CD4-positive, alpha-beta T cell (primary cell): ENCODE measurements around the gene TTLL11. TPM values are rescaled to one million over a fixed set of nuclear protein-coding genes. Genes with fewer than 3 reads are reported as not detected.

Experiments
- ATAC-seq: fragments of 200-7000 bp; cut with Tn5 transposase; one replicate; pipeline ENCODE4 v1.10.0; 2022; ENCODE audit warnings: mild to moderate bottlenecking; ENCODE audit not compliant: poor library complexity
- CTCF ChIA-PET: fragments of 350-600 bp; sonication (Branson Sonifier 250); formaldehyde crosslinking; loops from one replicate; lab custom pipeline; 2021; ENCODE audit warnings: antibody characterized with exemption, inconsistent platforms; lab: Charles Lee
- POLR2A ChIA-PET: fragments of 350-600 bp; sonication (Branson Sonifier 250); formaldehyde crosslinking; loops from one replicate; lab custom pipeline; 2021; ENCODE audit warnings: antibody characterized with exemption, inconsistent platforms; lab: Charles Lee
- DNase-seq, 14 experiments: peaks; one replicate each; pipeline ENCODE4 v3.0.0-alpha.2; 2013 to 2020; ENCODE audit warnings: mixed read lengths in 2 of 14
- H3K27ac ChIP-seq, 2 donors: one replicate each; pipeline versions ENCODE4 v1.5.1 to v1.7.0; 2013; ENCODE audit warnings: low read length in 2 of 2, low read depth in 1 of 2, mild to moderate bottlenecking in 1 of 2
- H3K27me3 ChIP-seq, 2 experiments: 1 replicate in 1 of 2; 2 replicates in 1 of 2; pipeline versions ENCODE4 v1.6.1 to v1.7.0; 2013; ENCODE audit warnings: low read length in 2 of 2, control low read depth in 1 of 2, mild to moderate bottlenecking in 1 of 2, moderate library complexity in 1 of 2; ENCODE audit not compliant: insufficient read depth in 2 of 2, control insufficient read depth in 1 of 2
- H3K36me3 ChIP-seq: one replicate; pipeline ENCODE4 v1.6.1; 2013; ENCODE audit warnings: low read length, control low read depth; ENCODE audit not compliant: insufficient read depth
- H3K4me1 ChIP-seq: one replicate; pipeline ENCODE4 v1.6.1; 2013; ENCODE audit warnings: low read length, control low read depth; ENCODE audit not compliant: insufficient read depth
- H3K4me3 ChIP-seq: one replicate; pipeline ENCODE4 v1.5.1; 2013; ENCODE audit warnings: mild to moderate bottlenecking, low read length, moderate library complexity
- H3K9me3 ChIP-seq, 2 experiments: 1 replicate in 1 of 2; 2 replicates in 1 of 2; pipeline versions ENCODE4 v1.6.1 to v1.7.0; 2013; ENCODE audit warnings: low read length in 2 of 2, mild to moderate bottlenecking in 2 of 2, control low read depth in 1 of 2, moderate library complexity in 1 of 2; ENCODE audit not compliant: control insufficient read depth in 1 of 2, insufficient read depth in 1 of 2
- H3K27ac Mint-ChIP-seq: one replicate; pipeline ENCODE4 v1.8.0; 2020; ENCODE audit warnings: mixed read lengths
- H3K27me3 Mint-ChIP-seq: one replicate; pipeline ENCODE4 v1.8.0; 2021; ENCODE audit warnings: mixed read lengths
- H3K36me3 Mint-ChIP-seq: one replicate; pipeline ENCODE4 v1.8.0; 2021; ENCODE audit warnings: low read depth, mixed read lengths
- H3K4me1 Mint-ChIP-seq: one replicate; pipeline ENCODE4 v1.8.0; 2021; ENCODE audit warnings: low read depth, mixed read lengths
- H3K4me3 Mint-ChIP-seq: one replicate; pipeline ENCODE4 v1.8.0; 2020; ENCODE audit warnings: mild to moderate bottlenecking, mixed read lengths
- H3K9me3 Mint-ChIP-seq: one replicate; pipeline ENCODE4 v1.8.0; 2020; ENCODE audit warnings: mixed read lengths
- intact Hi-C, 2 experiments: fragments of 100-400 bp; cut with DNase I in 1 of 2; cut with micrococcal nuclease in 1 of 2; formaldehyde crosslinking; loops; one replicate each; pipeline versions ENCODE4 v1.15.1 to v1.9.0; 2023 to 2025; cut with DNase I, micrococcal nuclease
- total RNA-seq, 174 experiments: library from RNA in 2 of 174; stranded (reverse) in 2 of 174; gene quantifications; one replicate each; pipeline ENCODE4 v1.2.3 and lab custom pipeline; 2021 to 2026
- TF ChIP-seq, protein P1 (sequence below): fragments of 200-600 bp; IDR thresholded peaks from one replicate; pipeline ENCODE4 v1.8.0; 2022; ENCODE audit warnings: antibody characterized with exemption, mild to moderate bottlenecking

The TTLL11 gene
- total RNA-seq, 2 experiments from 2014 or later, result 1.6 to 2.3 TPM

DNA sequence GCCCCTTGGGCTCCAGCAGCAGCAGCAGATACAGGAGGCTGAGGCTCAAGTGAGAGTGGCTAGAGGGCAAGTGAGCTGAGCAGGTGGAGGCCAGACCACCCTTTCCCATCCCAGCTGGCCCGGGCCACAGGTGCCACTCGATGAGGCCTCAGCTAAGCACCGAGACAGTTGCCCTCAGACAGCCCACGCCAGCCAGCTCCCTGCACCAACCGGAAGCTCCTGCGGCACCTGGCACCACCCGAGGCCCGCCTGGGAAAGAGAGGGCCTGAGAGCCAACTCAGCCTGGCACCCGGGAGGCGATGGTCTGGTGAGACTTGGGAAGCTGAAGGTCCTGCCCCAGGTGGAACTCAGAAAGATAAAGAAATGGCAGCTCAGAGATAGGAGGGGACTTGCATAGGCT lies 28.3 kb upstream of the TTLL11 start:
- H3K36me3 ChIP-seq, result no peaks in the 10 kb centered on the region
- peaks cover 10 to 11% of the 10 kb centered on the region in 2 experiments for H3K27me3 ChIP-seq
- no peaks in the 10 kb centered on the region for H3K9me3 ChIP-seq
- POLR2A ChIA-PET, result no interaction called here
- Mint-ChIP-seq H3K9me3 (no peaks in the 10 kb centered on the region), H3K27ac (no peak overlapping the region), H3K4me1 (peaks cover 17% of the 10 kb centered on the region), H3K36me3 (no peaks in the 10 kb centered on the region), H3K27me3 (peaks cover 31% of the 10 kb centered on the region), H3K4me3 (no peak overlapping the region)
- ATAC-seq, result no peak
- H3K4me1 ChIP-seq, result peaks cover 18% of the 10 kb centered on the region
- DNase-seq, result no peak
- no peak overlapping the region for H3K4me3 ChIP-seq
- TF ChIP-seq, protein P1, sequence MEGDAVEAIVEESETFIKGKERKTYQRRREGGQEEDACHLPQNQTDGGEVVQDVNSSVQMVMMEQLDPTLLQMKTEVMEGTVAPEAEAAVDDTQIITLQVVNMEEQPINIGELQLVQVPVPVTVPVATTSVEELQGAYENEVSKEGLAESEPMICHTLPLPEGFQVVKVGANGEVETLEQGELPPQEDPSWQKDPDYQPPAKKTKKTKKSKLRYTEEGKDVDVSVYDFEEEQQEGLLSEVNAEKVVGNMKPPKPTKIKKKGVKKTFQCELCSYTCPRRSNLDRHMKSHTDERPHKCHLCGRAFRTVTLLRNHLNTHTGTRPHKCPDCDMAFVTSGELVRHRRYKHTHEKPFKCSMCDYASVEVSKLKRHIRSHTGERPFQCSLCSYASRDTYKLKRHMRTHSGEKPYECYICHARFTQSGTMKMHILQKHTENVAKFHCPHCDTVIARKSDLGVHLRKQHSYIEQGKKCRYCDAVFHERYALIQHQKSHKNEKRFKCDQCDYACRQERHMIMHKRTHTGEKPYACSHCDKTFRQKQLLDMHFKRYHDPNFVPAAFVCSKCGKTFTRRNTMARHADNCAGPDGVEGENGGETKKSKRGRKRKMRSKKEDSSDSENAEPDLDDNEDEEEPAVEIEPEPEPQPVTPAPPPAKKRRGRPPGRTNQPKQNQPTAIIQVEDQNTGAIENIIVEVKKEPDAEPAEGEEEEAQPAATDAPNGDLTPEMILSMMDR, result no peak
- intact Hi-C loops, result no loop called here
- H3K27ac ChIP-seq, result no peak overlapping the region
- CTCF ChIA-PET, result interaction anchor here (0.5 to 1.3 kb wide), 3 partner anchors 22 to 229 kb away, joined by 3 to 5 read pairs (median 4); no protein-coding TSS in a partner anchor

DNA sequence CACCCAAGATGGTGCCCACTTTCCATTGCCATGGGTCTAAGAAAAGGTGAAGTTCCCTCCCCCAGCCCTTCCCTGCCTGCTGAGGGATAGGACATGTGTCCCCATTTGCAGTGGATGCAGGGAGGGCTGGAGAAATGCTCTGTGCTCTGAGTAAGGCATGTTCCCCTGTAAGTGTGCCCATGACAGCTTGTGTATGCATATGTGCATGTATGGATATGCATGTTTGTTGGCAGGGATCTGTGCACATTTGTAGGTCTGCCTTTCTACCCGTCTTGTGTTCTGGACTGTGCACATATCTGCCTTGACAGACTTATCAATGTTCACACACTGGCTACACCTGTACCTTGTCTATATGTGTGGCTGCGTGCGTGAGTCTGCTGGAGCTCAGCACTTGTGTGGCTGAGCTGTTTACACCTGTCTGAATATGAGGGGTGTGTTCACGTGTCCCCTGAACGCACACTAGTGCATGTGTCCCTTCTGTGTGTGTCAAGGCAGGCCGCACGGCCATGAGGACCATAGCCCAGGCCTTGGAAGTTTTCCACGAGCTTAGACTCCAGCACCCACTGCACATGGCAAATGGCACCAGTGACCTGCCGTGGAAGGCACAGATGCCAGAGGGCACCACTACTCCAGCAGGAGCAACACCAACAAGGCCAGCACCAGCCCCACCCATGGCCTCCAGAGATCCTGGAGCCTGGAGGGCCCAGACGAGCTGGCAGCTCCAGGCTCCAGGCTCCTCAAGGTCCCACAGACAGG lies 27.4 kb upstream of the TTLL11 start:
- CTCF ChIA-PET, result interaction anchor here (1.0 to 1.3 kb wide), 3 partner anchors 21 to 230 kb away, joined by 3 to 5 read pairs (median 4); no protein-coding TSS in a partner anchor
- intact Hi-C loops, result loop anchor here in 1 of 2 experiments (1.0 kb wide), 1 partner anchor 20 kb away; no protein-coding TSS in a partner anchor

GRCh38 chr9:122119721-122120120 lies 26.6 kb upstream of the TTLL11 start:
- ChIA-PET CTCF (interaction anchor here (1.0 kb wide), 1 partner anchor 21 kb away, joined by 3 read pairs; no protein-coding TSS in a partner anchor), POLR2A (no interaction called here)
- TF ChIP-seq, protein P1, result no peak
- Histone ChIP-seq H3K27ac (no peak overlapping the region), H3K36me3 (no peaks in the 10 kb centered on the region), H3K4me1 (peaks cover 5% of the 10 kb centered on the region), H3K4me3 (no peak overlapping the region), H3K9me3 (no peaks in the 10 kb centered on the region), H3K27me3 (no peaks in the 10 kb centered on the region)
- Mint-ChIP-seq H3K27me3 (peaks cover 15% of the 10 kb centered on the region), H3K4me3 (no peak overlapping the region), H3K9me3 (no peaks in the 10 kb centered on the region), H3K36me3 (no peaks in the 10 kb centered on the region), H3K27ac (no peak overlapping the region), H3K4me1 (peaks cover 5% of the 10 kb centered on the region)
- DNase-seq, result no peak
- no peak for ATAC-seq
- intact Hi-C loops, result loop anchor here in 1 of 2 experiments (1.0 kb wide), 1 partner anchor 19 kb away; no protein-coding TSS in a partner anchor

More for the DNA sequence above, 27.4 kb upstream of the TTLL11 start:
- H3K27ac Mint-ChIP-seq, result no peak overlapping the region
- DNase-seq (no peak), ATAC-seq (no peak)
- TF ChIP-seq, protein P1, result no peak
- no peak overlapping the region for H3K4me3 Mint-ChIP-seq
- no peaks in the 10 kb centered on the region for H3K36me3 Mint-ChIP-seq
- POLR2A ChIA-PET, result no interaction called here
- Histone ChIP-seq H3K4me1 (peaks cover 10% of the 10 kb centered on the region), H3K36me3 (no peaks in the 10 kb centered on the region), H3K27me3 (peaks cover under 1 to 2% of the 10 kb centered on the region in 2 experiments), H3K4me3 (no peak overlapping the region), H3K27ac (no peak overlapping the region), H3K9me3 (no peaks in the 10 kb centered on the region)
- H3K4me1 Mint-ChIP-seq, result peaks cover 11% of the 10 kb centered on the region
- peaks cover 22% of the 10 kb centered on the region for H3K27me3 Mint-ChIP-seq
- no peaks in the 10 kb centered on the region for H3K9me3 Mint-ChIP-seq
